Sigmoid colon (tissue), 7 donors: ENCODE results near the gene SLC25A34. TPM values are rescaled to one million over a fixed set of nuclear protein-coding genes. Genes with fewer than 3 reads are reported as not detected.

Source experiments
- DNase-seq: peaks from one replicate; pipeline ENCODE4 v3.0.0-alpha.2; 2019
- H3K27ac ChIP-seq, 4 donors: fragments of 200-600 bp; sonication (generic); one replicate each; pipeline ENCODE4 v1.5.1; 2016 to 2019; ENCODE audit warnings: mild to moderate bottlenecking in 1 of 4
- H3K27me3 ChIP-seq, 3 donors: fragments of 200-600 bp; sonication (generic); one replicate each; pipeline ENCODE4 v1.5.1; 2019; ENCODE audit warnings: mild to moderate bottlenecking in 1 of 3
- H3K36me3 ChIP-seq, 4 donors: fragments of 200-600 bp; sonication (generic); one replicate each; pipeline ENCODE4 v1.5.1; 2016 to 2019
- H3K4me1 ChIP-seq, 4 donors: fragments of 200-600 bp; sonication (generic); one replicate each; pipeline ENCODE4 v1.5.1; 2017 to 2019
- H3K4me3 ChIP-seq, 4 donors: fragments of 200-600 bp; sonication (generic); one replicate each; pipeline ENCODE4 v1.5.1; 2017 to 2019; ENCODE audit warnings: mild to moderate bottlenecking in 2 of 4, moderate library complexity in 1 of 4
- H3K9me3 ChIP-seq, 4 donors: fragments of 200-600 bp in 3 of 4; sonication (generic) in 3 of 4; one replicate each; pipeline versions ENCODE4 v1.5.1 to v1.6.1; 2013 to 2019
- EP300 ChIP-seq, 4 donors: sonication (generic); formaldehyde crosslinking; IDR thresholded peaks; one replicate each; pipeline ENCODE4 v1.6.1; 2017; ENCODE audit warnings: antibody characterized with exemption in 4 of 4
- POLR2A ChIP-seq, 2 donors: fragments of 450-650 bp; IDR thresholded peaks; one replicate each; pipeline ENCODE4 v1.6.1; 2016; ENCODE audit warnings: antibody characterized with exemption in 2 of 2, mild to moderate bottlenecking in 2 of 2, moderate library complexity in 2 of 2
- POLR2AphosphoS5 ChIP-seq, 4 donors: sonication (generic); formaldehyde crosslinking; IDR thresholded peaks; one replicate each; pipeline ENCODE4 v1.6.1; 2017; ENCODE audit warnings: antibody characterized with exemption in 4 of 4
- WGBS, 2 donors: extraction: QIAGEN DNeasy Blood & Tissue Kit; methylation state at CpG; one replicate each; pipeline ENCODE4 v1.1.7; 2013; 5-methylcytosine and 5-hydroxymethylcytosine counted together
- intact Hi-C: fragments of 100-400 bp; cut with DNase I; formaldehyde crosslinking; loops from one replicate; pipeline ENCODE4 v1.15.1; 2023
- polyA plus RNA-seq, 3 donors: library from polyadenylated mRNA; stranded (reverse); fragments of 200-250 nt; gene quantifications; one replicate each; pipeline ENCODE4 v1.2.3, GENCODE V29; 2013
- total RNA-seq, 4 donors: library from RNA; depleted of rRNA; stranded (reverse); fragments of >200 nt; gene quantifications; one replicate each; pipeline ENCODE4 v1.1.0, GENCODE V29; 2016
- TF ChIP-seq, protein P1 (sequence below), 4 experiments: fragments of 450-650 bp in 3 of 4; fragments of 200-600 bp in 1 of 4; IDR thresholded peaks; one replicate each; pipeline ENCODE4 v1.5.1; 2016 to 2019; ENCODE audit warnings: antibody characterized with exemption in 4 of 4, mild to moderate bottlenecking in 3 of 4, moderate library complexity in 2 of 4
- donor health status: healthy with polysubstance abuse.
- donor health status: Bipolar disorder and iron deficiency.
- donor health status: healthy.

The SLC25A34 gene
- total and polyA plus RNA-seq, 7 donors = 0.36 to 16.0 (median 1.8) TPM

DNA sequence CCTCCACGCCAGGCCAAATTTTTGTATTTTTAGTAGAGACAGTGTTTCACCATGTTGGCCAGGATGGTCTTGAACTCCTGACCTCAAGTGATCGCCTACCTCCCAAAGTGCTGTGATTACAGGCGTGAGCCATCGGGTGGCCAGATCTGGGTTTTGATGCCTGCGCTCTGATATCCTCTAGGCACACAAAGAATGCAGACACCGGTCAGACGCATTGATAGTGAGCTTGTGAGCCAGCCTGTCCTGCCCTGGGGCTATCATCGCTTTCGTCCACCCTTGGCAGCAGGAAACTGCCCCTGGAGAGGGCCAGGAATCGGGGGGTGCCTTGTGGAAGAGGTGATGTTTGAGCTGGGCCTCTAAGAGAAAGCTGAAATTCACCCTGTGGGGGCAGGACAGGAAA lies 26.5 kb downstream of the SLC25A34 start:
- peaks cover 0 to 26% (median 7%) of the 10 kb centered on the region in 4 donors for H3K36me3 ChIP-seq
- WGBS, 2 donors = 75 to 80% methylated on average over 10 of the region's 10 CpGs
- peaks cover 0 to 13% (median 2%) of the 10 kb centered on the region in 3 donors for H3K27me3 ChIP-seq
- intact Hi-C loops = loop anchor here (5.0 kb wide), 1 partner anchor 160 kb away; no protein-coding TSS in a partner anchor
- H3K4me1 ChIP-seq = peaks cover 0 to 52% (median 43%) of the 10 kb centered on the region in 4 donors
- H3K9me3 ChIP-seq = no peaks in the 10 kb centered on the region
- H3K4me3 ChIP-seq = no peak overlapping the region
- no peak for DNase-seq
- TF ChIP-seq POLR2A (IDR thresholded peaks at IDR 0.05) (no peak), EP300 (IDR thresholded peaks at IDR 0.05) (no peak), POLR2AphosphoS5 (IDR thresholded peaks at IDR 0.05) (no peak)
- TF ChIP-seq, protein P1, sequence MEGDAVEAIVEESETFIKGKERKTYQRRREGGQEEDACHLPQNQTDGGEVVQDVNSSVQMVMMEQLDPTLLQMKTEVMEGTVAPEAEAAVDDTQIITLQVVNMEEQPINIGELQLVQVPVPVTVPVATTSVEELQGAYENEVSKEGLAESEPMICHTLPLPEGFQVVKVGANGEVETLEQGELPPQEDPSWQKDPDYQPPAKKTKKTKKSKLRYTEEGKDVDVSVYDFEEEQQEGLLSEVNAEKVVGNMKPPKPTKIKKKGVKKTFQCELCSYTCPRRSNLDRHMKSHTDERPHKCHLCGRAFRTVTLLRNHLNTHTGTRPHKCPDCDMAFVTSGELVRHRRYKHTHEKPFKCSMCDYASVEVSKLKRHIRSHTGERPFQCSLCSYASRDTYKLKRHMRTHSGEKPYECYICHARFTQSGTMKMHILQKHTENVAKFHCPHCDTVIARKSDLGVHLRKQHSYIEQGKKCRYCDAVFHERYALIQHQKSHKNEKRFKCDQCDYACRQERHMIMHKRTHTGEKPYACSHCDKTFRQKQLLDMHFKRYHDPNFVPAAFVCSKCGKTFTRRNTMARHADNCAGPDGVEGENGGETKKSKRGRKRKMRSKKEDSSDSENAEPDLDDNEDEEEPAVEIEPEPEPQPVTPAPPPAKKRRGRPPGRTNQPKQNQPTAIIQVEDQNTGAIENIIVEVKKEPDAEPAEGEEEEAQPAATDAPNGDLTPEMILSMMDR (IDR thresholded peaks at IDR 0.05) = no peak
- no peak overlapping the region for H3K27ac ChIP-seq

DNA sequence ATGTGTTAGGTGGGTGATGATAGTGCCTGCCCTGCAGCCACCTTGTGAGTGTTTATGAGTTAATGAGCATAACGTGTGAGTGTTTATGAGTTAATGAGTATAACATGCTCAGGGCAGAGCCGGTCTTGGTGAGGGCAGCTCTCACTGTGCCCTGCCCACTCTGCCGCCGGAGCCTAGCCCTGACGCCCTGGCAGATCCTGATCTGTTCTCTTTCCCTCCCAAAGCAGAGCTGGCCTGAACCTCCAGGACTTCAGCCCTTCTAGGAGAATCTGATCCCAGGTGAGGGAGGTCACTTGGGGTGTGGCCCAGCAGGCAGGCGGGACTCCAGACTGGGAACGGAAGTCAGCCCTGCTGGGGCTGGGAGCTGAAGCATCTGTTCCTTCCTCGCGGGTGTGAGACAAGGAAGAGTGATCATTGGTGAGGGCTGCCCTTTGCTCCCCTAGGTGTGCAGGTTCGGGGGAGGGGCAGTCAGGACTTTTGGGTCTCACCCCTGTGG lies 28.3 kb downstream of the SLC25A34 start:
- WGBS, 2 donors = 9 to 52% methylated on average over 10 of the region's 10 CpGs
- H3K27ac ChIP-seq = no peak overlapping the region

DNA sequence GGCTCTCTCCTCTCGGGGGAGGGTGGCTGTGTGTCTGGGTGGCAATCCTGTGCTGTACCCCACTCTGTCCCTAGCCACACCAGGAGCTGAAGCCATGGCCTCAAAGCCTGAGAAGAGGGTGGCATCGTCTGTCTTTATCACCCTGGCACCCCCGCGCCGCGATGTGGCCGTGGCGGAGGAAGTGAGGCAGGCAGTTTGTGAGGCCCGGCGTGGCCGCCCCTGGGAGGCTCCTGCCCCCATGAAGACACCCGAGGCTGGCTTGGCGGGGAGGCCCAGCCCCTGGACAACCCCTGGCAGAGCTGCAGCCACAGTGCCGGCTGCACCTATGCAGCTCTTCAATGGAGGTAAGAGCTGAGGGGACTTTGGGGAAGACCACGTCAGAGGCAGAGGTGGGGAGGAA lies 28.8 kb downstream of the SLC25A34 start:
- DNase-seq = no peak
- no peak overlapping the region for H3K27ac ChIP-seq
- peaks cover 0 to 49% (median 22%) of the 10 kb centered on the region in 4 donors for H3K36me3 ChIP-seq
- TF ChIP-seq POLR2AphosphoS5 (IDR thresholded peaks at IDR 0.05) = no peak
- peaks cover 0 to 4% (median 0%) of the 10 kb centered on the region in 3 donors for H3K27me3 ChIP-seq
- intact Hi-C loops = loop anchor here (5.0 kb wide), 1 partner anchor 163 kb away; no protein-coding TSS in a partner anchor
- no peak overlapping the region for H3K4me3 ChIP-seq
- peaks cover 0 to 29% (median 24%) of the 10 kb centered on the region in 4 donors for H3K4me1 ChIP-seq
- 50 to 73% methylated on average over 15 of the region's 15 CpGs for WGBS, 2 donors
- no peaks in the 10 kb centered on the region for H3K9me3 ChIP-seq

More for the DNA sequence above, 28.3 kb downstream of the SLC25A34 start:
- Histone ChIP-seq H3K9me3 (no peaks in the 10 kb centered on the region), H3K36me3 (peaks cover 0 to 44% (median 22%) of the 10 kb centered on the region in 4 donors), H3K4me3 (no peak overlapping the region), H3K4me1 (peaks cover 0 to 35% (median 30%) of the 10 kb centered on the region in 4 donors), H3K27me3 (peaks cover 0 to 9% (median 0%) of the 10 kb centered on the region in 3 donors)
- TF ChIP-seq EP300 (IDR thresholded peaks at IDR 0.05) (no peak), POLR2A (IDR thresholded peaks at IDR 0.05) (peak in 1 of 2 donors; percentile 29), POLR2AphosphoS5 (IDR thresholded peaks at IDR 0.05) (no peak)
- TF ChIP-seq, protein P1 (IDR thresholded peaks at IDR 0.05) = no peak
- DNase-seq = no peak
- intact Hi-C loops = loop anchor here (5.0 kb wide), 1 partner anchor 162 kb away; no protein-coding TSS in a partner anchor

DNA sequence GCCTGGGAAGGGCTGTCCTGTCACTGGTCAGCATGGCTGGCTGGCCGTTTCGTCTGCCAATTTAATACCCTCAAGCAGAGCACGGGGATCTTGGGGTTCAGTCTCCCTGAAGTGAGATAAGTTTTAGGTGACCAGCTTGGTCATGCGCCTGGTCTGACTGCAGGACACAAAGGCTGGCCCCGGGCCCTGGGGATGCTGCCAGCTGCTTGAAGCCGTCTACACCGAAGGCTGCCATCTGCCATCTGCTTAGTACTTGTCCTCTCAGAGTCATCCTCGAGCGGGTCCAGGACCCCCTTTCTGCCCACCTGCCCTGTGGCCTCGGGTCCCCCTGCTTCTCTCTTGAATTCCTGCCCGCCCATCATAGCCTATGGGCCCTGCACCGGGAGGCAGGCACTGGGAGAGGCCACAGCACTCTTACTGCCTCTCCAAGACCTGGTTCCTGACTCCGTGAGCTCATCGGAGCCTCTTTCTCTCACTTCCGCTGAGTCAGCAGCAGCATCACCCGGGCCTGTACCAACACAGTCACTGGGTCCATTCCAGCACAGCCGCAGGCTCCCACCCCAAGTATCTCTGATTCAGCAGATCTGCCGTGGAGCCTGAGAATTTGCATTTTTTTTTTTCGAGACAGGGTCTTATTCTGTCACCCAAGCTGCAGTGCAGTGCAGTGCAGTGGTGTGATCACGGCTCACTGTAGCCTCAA lies 29.6 kb downstream of the SLC25A34 start:
- WGBS, 2 donors = 84 to 87% methylated on average over 20 of the region's 20 CpGs
- peaks cover 0 to 56% (median 28%) of the 10 kb centered on the region in 4 donors for H3K36me3 ChIP-seq
- DNase-seq = no peak
- no peak for TF ChIP-seq EP300 (IDR thresholded peaks at IDR 0.05)
- TF ChIP-seq, protein P1 (IDR thresholded peaks at IDR 0.05) = no peak
- TF ChIP-seq POLR2AphosphoS5 (IDR thresholded peaks at IDR 0.05) = no peak
- no peak for TF ChIP-seq POLR2A (IDR thresholded peaks at IDR 0.05)
- intact Hi-C loops = no loop called here
- no peak overlapping the region for H3K27ac ChIP-seq
- peaks cover 0 to 22% (median 17%) of the 10 kb centered on the region in 4 donors for H3K4me1 ChIP-seq
- no peak overlapping the region for H3K4me3 ChIP-seq
- H3K9me3 ChIP-seq = no peaks in the 10 kb centered on the region
- no peaks in the 10 kb centered on the region for H3K27me3 ChIP-seq

DNA sequence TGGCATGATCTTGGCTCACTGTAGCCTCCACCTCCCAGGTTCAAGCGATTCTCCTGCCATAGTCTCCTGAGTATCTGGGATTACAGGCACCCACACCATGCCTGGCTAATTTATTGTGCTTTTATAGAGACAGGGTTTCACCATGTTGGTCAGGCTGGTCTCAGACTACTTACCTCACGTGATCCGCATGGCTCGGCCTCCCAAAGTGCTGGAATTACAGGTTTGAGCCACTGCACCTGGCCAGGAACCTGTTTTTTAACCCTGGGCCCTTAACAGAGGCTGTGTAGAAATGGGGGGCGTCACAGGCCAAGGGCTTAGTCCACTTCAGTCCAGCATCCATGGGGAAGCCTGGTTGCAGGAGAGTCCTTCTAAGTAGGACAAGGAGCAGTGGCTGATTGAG lies 31.9 kb downstream of the SLC25A34 start:
- Histone ChIP-seq H3K27ac (no peak overlapping the region), H3K9me3 (no peaks in the 10 kb centered on the region), H3K36me3 (peaks cover 11 to 79% (median 46%) of the 10 kb centered on the region in 4 donors), H3K4me3 (no peak overlapping the region), H3K4me1 (peaks cover 0 to 8% (median 3%) of the 10 kb centered on the region in 4 donors), H3K27me3 (no peaks in the 10 kb centered on the region)
- TF ChIP-seq POLR2A (IDR thresholded peaks at IDR 0.05) = no peak
- TF ChIP-seq EP300 (IDR thresholded peaks at IDR 0.05) = no peak
- TF ChIP-seq, protein P1 (IDR thresholded peaks at IDR 0.05) = no peak
- TF ChIP-seq POLR2AphosphoS5 (IDR thresholded peaks at IDR 0.05) = no peak
- intact Hi-C loops = no loop called here
- WGBS, 2 donors = 85 to 94% methylated on average over 5 of the region's 5 CpGs
- no peak for DNase-seq
